A549 (cell line): ENCODE results near the gene RAB11FIP4.

Experiments used
- CTCF ChIP-seq: fragments of >200 bp; sonication (Bioruptor Twin); formaldehyde crosslinking; IDR thresholded peaks from 3 replicates; pipeline ENCODE4 v1.5.1; 2016
- EP300 ChIP-seq, 2 experiments: fragments of >200 bp; sonication (Bioruptor Twin); formaldehyde crosslinking; IDR thresholded peaks; 2 replicates in 1 of 2; 3 replicates in 1 of 2; pipeline ENCODE4 v1.6.1; 2016 to 2017
- JUNB ChIP-seq: fragments of >200 bp; sonication (Bioruptor Twin); formaldehyde crosslinking; IDR thresholded peaks from 2 replicates; pipeline ENCODE4 v1.6.1; 2016
- MAFK ChIP-seq: fragments of 450-650 bp; IDR thresholded peaks from 2 replicates; pipeline ENCODE4 v1.6.1; 2014; ENCODE audit not compliant: partially characterized antibody
- MYC ChIP-seq: IDR thresholded peaks from 2 replicates; pipeline ENCODE4 v1.6.1; 2012; ENCODE audit warnings: mild to moderate bottlenecking, inconsistent platforms, low read length, improper control_type of control experiment, borderline replicate concordance
- POLR2A ChIP-seq: IDR thresholded peaks from 2 replicates; pipeline ENCODE4 v1.6.1; 2012; ENCODE audit warnings: mild to moderate bottlenecking, low read length
- RAD21 ChIP-seq, 2 experiments: fragments of >200 bp in 1 of 2; sonication (Bioruptor Twin) in 1 of 2; formaldehyde crosslinking in 1 of 2; IDR thresholded peaks in 1 of 2; conservative IDR thresholded peaks in 1 of 2; 2 replicates in 1 of 2; 3 replicates in 1 of 2; pipeline ENCODE4 v1.6.1; 2012 to 2018; ENCODE audit warnings: inconsistent platforms in 1 of 2
- RNF2 ChIP-seq: fragments of 200-600 bp; sonication (generic); IDR thresholded peaks from 2 replicates; pipeline ENCODE4 v1.6.1; 2016; ENCODE audit warnings: low read depth, mild to moderate bottlenecking, antibody characterized with exemption, moderate library complexity, borderline replicate concordance
- SMC3 ChIP-seq: fragments of >200 bp; sonication (Bioruptor Twin); formaldehyde crosslinking; IDR thresholded peaks from 3 replicates; pipeline ENCODE4 v1.6.1; 2018; ENCODE audit warnings: inconsistent platforms
- SREBF2 ChIP-seq: fragments of 450-650 bp; IDR thresholded peaks from 2 replicates; pipeline ENCODE4 v1.6.1; 2014; ENCODE audit warnings: mild to moderate bottlenecking, moderate library complexity

GRCh38 chr17:31401456-31402254 is 10.2 kb downstream of the RAB11FIP4 start:
- TF ChIP-seq POLR2A (no peak), RNF2 (no peak), MAFK (no peak), CTCF (no peak), SMC3 (no peak), MYC (no peak), RAD21 (conservative IDR thresholded peaks at IDR 0.05 in 1 of 2, IDR thresholded peaks at IDR 0.05 in 1 of 2) (no peak), EP300 (IDR thresholded peaks at IDR 0.05) (no peak), JUNB (no peak), SREBF2 (no peak)
